ENCODE measurements around the gene ARHGEF38.

- TF ChIP-seq CTCF (IDR thresholded peaks at IDR 0.05; ENCODE audit: low read depth, low read length, missing input control) (no peak), GABPA (IDR thresholded peaks at IDR 0.05 in 1 of 2, conservative IDR thresholded peaks at IDR 0.05 in 1 of 2) (no peak), SP1 (IDR thresholded peaks at IDR 0.05) (no peak), YY1 (IDR thresholded peaks at IDR 0.05) (no peak)
- TF ChIP-seq, protein P1, sequence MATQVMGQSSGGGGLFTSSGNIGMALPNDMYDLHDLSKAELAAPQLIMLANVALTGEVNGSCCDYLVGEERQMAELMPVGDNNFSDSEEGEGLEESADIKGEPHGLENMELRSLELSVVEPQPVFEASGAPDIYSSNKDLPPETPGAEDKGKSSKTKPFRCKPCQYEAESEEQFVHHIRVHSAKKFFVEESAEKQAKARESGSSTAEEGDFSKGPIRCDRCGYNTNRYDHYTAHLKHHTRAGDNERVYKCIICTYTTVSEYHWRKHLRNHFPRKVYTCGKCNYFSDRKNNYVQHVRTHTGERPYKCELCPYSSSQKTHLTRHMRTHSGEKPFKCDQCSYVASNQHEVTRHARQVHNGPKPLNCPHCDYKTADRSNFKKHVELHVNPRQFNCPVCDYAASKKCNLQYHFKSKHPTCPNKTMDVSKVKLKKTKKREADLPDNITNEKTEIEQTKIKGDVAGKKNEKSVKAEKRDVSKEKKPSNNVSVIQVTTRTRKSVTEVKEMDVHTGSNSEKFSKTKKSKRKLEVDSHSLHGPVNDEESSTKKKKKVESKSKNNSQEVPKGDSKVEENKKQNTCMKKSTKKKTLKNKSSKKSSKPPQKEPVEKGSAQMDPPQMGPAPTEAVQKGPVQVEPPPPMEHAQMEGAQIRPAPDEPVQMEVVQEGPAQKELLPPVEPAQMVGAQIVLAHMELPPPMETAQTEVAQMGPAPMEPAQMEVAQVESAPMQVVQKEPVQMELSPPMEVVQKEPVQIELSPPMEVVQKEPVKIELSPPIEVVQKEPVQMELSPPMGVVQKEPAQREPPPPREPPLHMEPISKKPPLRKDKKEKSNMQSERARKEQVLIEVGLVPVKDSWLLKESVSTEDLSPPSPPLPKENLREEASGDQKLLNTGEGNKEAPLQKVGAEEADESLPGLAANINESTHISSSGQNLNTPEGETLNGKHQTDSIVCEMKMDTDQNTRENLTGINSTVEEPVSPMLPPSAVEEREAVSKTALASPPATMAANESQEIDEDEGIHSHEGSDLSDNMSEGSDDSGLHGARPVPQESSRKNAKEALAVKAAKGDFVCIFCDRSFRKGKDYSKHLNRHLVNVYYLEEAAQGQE (IDR thresholded peaks at IDR 0.05), result no peak
Observed at GRCh38 chr4:105607876-105608275, 55.5 kb downstream of the ARHGEF38 start.

Measured in liver (tissue), 3 donors.